GM12873 (cell line): Measurements from ENCODE around the gene INPP5J.

ENCODE experiments used
- CTCF ChIP-seq: IDR thresholded peaks from 2 replicates; pipeline ENCODE4 v1.5.1; 2012; ENCODE audit warnings: low read depth, mild to moderate bottlenecking, moderate library complexity, low read length, control low read depth; ENCODE audit not compliant: insufficient read depth; ENCODE audit errors: missing control alignments

Gene INPP5J

GRCh38 chr22:31142285-31142684 lies 19.5 kb downstream of the INPP5J start:
- TF ChIP-seq CTCF = no peak

GRCh38 chr22:31143038-31143437 lies 20.3 kb downstream of the INPP5J start:
- no peak for TF ChIP-seq CTCF

GRCh38 chr22:31143537-31143936 lies 20.8 kb downstream of the INPP5J start:
- no peak for TF ChIP-seq CTCF

- no peak for TF ChIP-seq CTCF
Measured at GRCh38 chr22:31144223-31144622, 21.5 kb downstream of the INPP5J start.

- TF ChIP-seq CTCF = no peak
Measured at GRCh38 chr22:31148488-31148887, 25.7 kb downstream of the INPP5J start.

GRCh38 chr22:31148953-31149627 lies 26.3 kb downstream of the INPP5J start:
- peak; percentile 97 for TF ChIP-seq CTCF

GRCh38 chr22:31150615-31151014 lies 27.8 kb downstream of the INPP5J start:
- TF ChIP-seq CTCF = peak; percentile 49
